K562 (cell line): ENCODE measurements around the gene SETSIP. TPM values are rescaled to one million over a fixed set of nuclear protein-coding genes. Genes with fewer than 3 reads are reported as not detected.

Experiments used
- ATAC-seq: fragments of 200-7000 bp; cut with Tn5 transposase; 3 replicates; pipeline ENCODE4 v1.9.1; 2020; ENCODE audit warnings: moderate library complexity
- BruUV-seq: library from RNA; stranded (reverse); fragments of 400-500 nt; replicated peaks from 2 replicates; lab custom pipeline; 2021; lab: Mats Ljungman, UMichigan
- CTCF ChIA-PET: fragments of 300-600 bp; formaldehyde crosslinking; extraction: SDS; loops from one replicate; lab custom pipeline; 2021; ENCODE audit warnings: low intra/inter-chr PET ratio; lab: Yijun Ruan, JAX
- POLR2A ChIA-PET: fragments of 300-600, 350-650 bp; sonication (Branson Sonifier 250); formaldehyde crosslinking; extraction: SDS; loops from one replicate; lab custom pipeline; 2021; ENCODE audit warnings: antibody characterized with exemption, inconsistent platforms; lab: Yijun Ruan, JAX
- DNase-seq, 4 experiments: peaks; one replicate each; pipeline versions ENCODE4 v3.0.0 to v3.0.0-alpha.2; 2011 to 2018; ENCODE audit warnings: low spot score in 3 of 4, mixed read lengths in 3 of 4; ENCODE audit errors: extremely low read depth in 1 of 4
- FAIRE-seq: peaks from 2 replicates; lab custom pipeline; 2011; peaks lifted over from hg19 to GRCh38; lab: Jason Lieb, UNC
- H2AFZ ChIP-seq: 2 replicates; pipeline ENCODE4 v1.6.0; 2011; ENCODE audit warnings: low read depth, low read length, control low read depth, inconsistent platforms
- H3K27ac ChIP-seq: fragments of 200-600 bp; 3 replicates; pipeline ENCODE4 v1.8.0; 2011; ENCODE audit warnings: low read depth, mild to moderate bottlenecking, control low read depth, inconsistent platforms, low read length, moderate library complexity, mixed read lengths; ENCODE audit errors: extremely low read depth
- H3K27me3 ChIP-seq, 2 experiments: fragments of 300-600 bp in 1 of 2; 2 replicates in 1 of 2; 3 replicates in 1 of 2; pipeline versions ENCODE4 v1.6.0 to v1.8.0; 2011; ENCODE audit warnings: inconsistent platforms in 2 of 2, low read length in 2 of 2, mild to moderate bottlenecking in 1 of 2, mixed read lengths in 1 of 2, moderate library complexity in 1 of 2; ENCODE audit not compliant: control insufficient read depth in 2 of 2, insufficient read depth in 2 of 2
- H3K36me3 ChIP-seq: fragments of 300-600 bp; 3 replicates; pipeline ENCODE4 v1.8.0; 2011; ENCODE audit warnings: mild to moderate bottlenecking, low read length, inconsistent platforms; ENCODE audit not compliant: control insufficient read depth, insufficient read depth
- H3K4me1 ChIP-seq, 2 experiments: fragments of 200-600 bp in 1 of 2; replicated peaks in 1 of 2; 2 replicates in 1 of 2; 3 replicates in 1 of 2; pipeline versions ENCODE4 v1.5.1 to v1.8.0; 2011; ENCODE audit warnings: inconsistent platforms in 2 of 2, low read length in 2 of 2, mild to moderate bottlenecking in 1 of 2, mixed read lengths in 1 of 2, moderate library complexity in 1 of 2; ENCODE audit not compliant: control insufficient read depth in 2 of 2, insufficient read depth in 2 of 2
- H3K4me2 ChIP-seq: 2 replicates; pipeline ENCODE4 v1.6.1; 2011; ENCODE audit warnings: low read length, control low read depth, inconsistent platforms, mixed read lengths; ENCODE audit not compliant: insufficient read depth
- H3K4me3 ChIP-seq: fragments of 200-600 bp; sonication (generic), shearing (Covaris generic); 2 replicates; pipeline ENCODE4 v1.5.1; 2016; ENCODE audit warnings: control low read depth, inconsistent platforms
- H3K79me2 ChIP-seq: fragments of 200-600 bp; 3 replicates; pipeline ENCODE4 v1.8.0; 2011; ENCODE audit warnings: low read length, inconsistent platforms; ENCODE audit not compliant: control insufficient read depth, insufficient read depth
- H3K9ac ChIP-seq, 2 experiments: 2 replicates each; pipeline versions ENCODE4 v1.6.0 to v1.6.1; 2011; ENCODE audit warnings: low read depth in 2 of 2, low read length in 2 of 2, control low read depth in 1 of 2, inconsistent platforms in 1 of 2, mild to moderate bottlenecking in 1 of 2, mixed read lengths in 1 of 2; ENCODE audit not compliant: insufficient read depth in 1 of 2
- H3K9me1 ChIP-seq: one replicate; pipeline ENCODE4 v1.6.0; 2011; ENCODE audit warnings: inconsistent platforms, mild to moderate bottlenecking, low read length, moderate library complexity; ENCODE audit not compliant: control insufficient read depth, insufficient read depth
- H3K9me3 ChIP-seq: replicated peaks from 2 replicates; pipeline ENCODE4 v1.5.1; 2011; ENCODE audit warnings: low read depth, low read length, inconsistent platforms; ENCODE audit not compliant: control insufficient read depth, insufficient read depth
- H4K20me1 ChIP-seq: replicated peaks from 2 replicates; pipeline ENCODE4 v1.6.1; 2011; ENCODE audit warnings: low read length, inconsistent platforms, mixed read lengths; ENCODE audit not compliant: control insufficient read depth, insufficient read depth
- CEBPB ChIP-seq: fragments of 450-650 bp; IDR thresholded peaks from 2 replicates; pipeline ENCODE4 v1.6.1; 2016; ENCODE audit warnings: missing genetic modification characterization, missing compliant biosample characterization
- CEBPG ChIP-seq, 3 experiments: fragments of 200-800 bp in 1 of 3; sonication (Bioruptor generic) in 1 of 3; sonication (generic) in 1 of 3; formaldehyde crosslinking in 1 of 3; IDR thresholded peaks in 2 of 3; conservative IDR thresholded peaks in 1 of 3; 2 replicates each; pipeline versions ENCODE4 v1.6.1 to v1.8.0; 2016 to 2022; ENCODE audit warnings: missing compliant biosample characterization in 2 of 3, missing genetic modification characterization in 2 of 3, mild to moderate bottlenecking in 1 of 3, missing genetic modification reagents in 1 of 3
- DIDO1 ChIP-seq: fragments of 450-650 bp; IDR thresholded peaks from 2 replicates; pipeline ENCODE4 v1.6.1; 2016; ENCODE audit warnings: low read depth, missing biosample characterization, missing genetic modification characterization
- HEY1 ChIP-seq: fragments of 250-450 bp; sonication (Bioruptor Pico); IDR thresholded peaks from 2 replicates; pipeline ENCODE4 v1.5.0; 2020; ENCODE audit warnings: mild to moderate bottlenecking, moderate library complexity, borderline replicate concordance
- STAT5B ChIP-seq: fragments of 250-450 bp; sonication (Bioruptor Pico); IDR thresholded peaks from 2 replicates; pipeline ENCODE4 v1.8.0; 2021; ENCODE audit warnings: mild to moderate bottlenecking, inconsistent platforms
- WGBS: fragments of 100-300 bp; shearing (Covaris generic); methylation state at CpG from one replicate; pipeline ENCODE4 v1.1.6; 2016; ENCODE audit warnings: low coverage, mixed read lengths; ENCODE audit not compliant: insufficient coverage; ENCODE audit errors: missing lambda C conversion rate; 5-methylcytosine and 5-hydroxymethylcytosine counted together
- in situ Hi-C: fragments of 300-500 bp; cut with MboI; formaldehyde crosslinking; loops from 4 replicates; pipeline ENCODE4 v1.15.0; 2018; ENCODE audit warnings: inconsistent platforms, mixed read lengths
- intact Hi-C: fragments of 100-400 bp; cut with micrococcal nuclease; formaldehyde crosslinking; loops from 2 replicates; pipeline ENCODE4 v1.14.2; 2022
- polyA plus RNA-seq, 8 experiments: library from polyadenylated mRNA; depleted of rRNA in 4 of 8; stranded (reverse) in 5 of 8; unstranded in 3 of 8; fragments of >200 nt; fragmentation: Nextera tagmentation in 2 of 8; fragmentation: Illumina TruSeq in 1 of 8; extraction: Ambion mirVana in 2 of 8; extraction: Trizol in 1 of 8; gene quantifications; 2 replicates each; pipeline versions ENCODE4 v1.2.1 to v1.2.3, GENCODE V29; 2011 to 2014; ENCODE audit warnings: inconsistent platforms in 1 of 8, missing spikeins in 1 of 8
- total RNA-seq, 7 experiments: library from RNA; depleted of rRNA in 6 of 7; stranded (reverse); fragments of >200 nt in 6 of 7; fragmentation: Illumina TruSeq in 2 of 7; extraction: Trizol in 2 of 7; gene quantifications; 2 replicates each; pipeline versions ENCODE4 v1.2.1 to v1.2.3, GENCODE V29; 2011 to 2021; ENCODE audit warnings: low replicate concordance in 1 of 7
- TF ChIP-seq, protein P1 (sequence below): fragments of 150-350 bp; conservative IDR thresholded peaks from 2 replicates; pipeline ENCODE4 v1.6.1; 2014; ENCODE audit warnings: low read length

The SETSIP gene
- total and polyA plus RNA-seq, 9 of the 15 experiments (the other 6 are each of a cell fraction or from before 2014, with no cell fraction given) = 0.22 to 0.43 TPM; not detected in 7

DNA sequence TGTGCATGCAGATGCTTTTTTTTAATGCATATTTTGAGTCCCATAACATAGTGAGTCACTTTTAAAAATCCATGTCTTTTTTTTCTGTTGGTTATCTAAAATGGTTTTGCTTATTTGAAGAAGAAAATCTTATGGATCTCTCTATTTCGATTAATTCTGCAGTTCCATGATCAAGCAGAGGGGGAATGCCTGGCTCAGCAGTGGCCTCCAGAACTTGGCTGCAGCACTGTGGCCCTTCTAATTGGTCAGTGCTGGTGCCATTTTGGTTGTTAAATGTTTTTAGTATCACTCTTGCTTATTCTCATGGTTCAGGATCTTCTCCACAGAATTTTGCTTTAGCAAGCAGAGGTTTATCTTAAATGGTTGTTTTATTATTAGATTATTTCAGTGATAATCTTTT, 34.2 kb downstream of the SETSIP start (continued):
- TF ChIP-seq, protein P1, sequence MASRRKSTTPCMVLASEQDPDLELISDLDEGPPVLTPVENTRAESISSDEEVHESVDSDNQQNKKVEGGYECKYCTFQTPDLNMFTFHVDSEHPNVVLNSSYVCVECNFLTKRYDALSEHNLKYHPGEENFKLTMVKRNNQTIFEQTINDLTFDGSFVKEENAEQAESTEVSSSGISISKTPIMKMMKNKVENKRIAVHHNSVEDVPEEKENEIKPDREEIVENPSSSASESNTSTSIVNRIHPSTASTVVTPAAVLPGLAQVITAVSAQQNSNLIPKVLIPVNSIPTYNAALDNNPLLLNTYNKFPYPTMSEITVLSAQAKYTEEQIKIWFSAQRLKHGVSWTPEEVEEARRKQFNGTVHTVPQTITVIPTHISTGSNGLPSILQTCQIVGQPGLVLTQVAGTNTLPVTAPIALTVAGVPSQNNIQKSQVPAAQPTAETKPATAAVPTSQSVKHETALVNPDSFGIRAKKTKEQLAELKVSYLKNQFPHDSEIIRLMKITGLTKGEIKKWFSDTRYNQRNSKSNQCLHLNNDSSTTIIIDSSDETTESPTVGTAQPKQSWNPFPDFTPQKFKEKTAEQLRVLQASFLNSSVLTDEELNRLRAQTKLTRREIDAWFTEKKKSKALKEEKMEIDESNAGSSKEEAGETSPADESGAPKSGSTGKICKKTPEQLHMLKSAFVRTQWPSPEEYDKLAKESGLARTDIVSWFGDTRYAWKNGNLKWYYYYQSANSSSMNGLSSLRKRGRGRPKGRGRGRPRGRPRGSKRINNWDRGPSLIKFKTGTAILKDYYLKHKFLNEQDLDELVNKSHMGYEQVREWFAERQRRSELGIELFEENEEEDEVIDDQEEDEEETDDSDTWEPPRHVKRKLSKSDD = no peak
- TF ChIP-seq STAT5B (CRISPR knock-in tag) (no peak), HEY1 (CRISPR knock-in tag) (no peak)
- TF ChIP-seq, all 486 proteins: peak for 0

GRCh38 chr1:92038695-92039346, 36.4 kb downstream of the SETSIP start:
- no peak overlapping the region for H3K9ac ChIP-seq
- no TSS peak for BruUV-seq
- no peaks in the 10 kb centered on the region for H3K9me3 ChIP-seq
- TF ChIP-seq DIDO1 (tag) (no peak), CEBPB (tag) (peak; percentile 70), CEBPG (CRISPR knock-in tag; IDR thresholded peaks at IDR 0.05) (no peak), CEBPG (tag; conservative IDR thresholded peaks at IDR 0.05 in 1 of 2, IDR thresholded peaks at IDR 0.05 in 1 of 2) (peak; percentile 65 to 66)
- in situ Hi-C loops (no loop called here), intact Hi-C loops (no loop called here)
- FAIRE-seq (no peak), ATAC-seq (no peak), DNase-seq (no peak)
- H3K4me3 ChIP-seq = no peak overlapping the region
- no peaks in the 10 kb centered on the region for H3K36me3 ChIP-seq
- POLR2A ChIA-PET = no interaction called here
- H3K27me3 ChIP-seq = peaks cover 13 to 22% of the 10 kb centered on the region in 2 experiments; a peak in 3 of 5 replicates
- CTCF ChIA-PET = no interaction called here
- H3K4me1 ChIP-seq = no peaks in the 10 kb centered on the region
- H3K79me2 ChIP-seq = no peaks in the 10 kb centered on the region
- H3K4me2 ChIP-seq = no peak overlapping the region
- no peaks in the 10 kb centered on the region for H3K9me1 ChIP-seq
- 0% methylated on average over 2 of the region's 2 CpGs for WGBS
- H2AFZ ChIP-seq = no peak overlapping the region
- H4K20me1 ChIP-seq = no peaks in the 10 kb centered on the region
- no peak overlapping the region for H3K27ac ChIP-seq
